RWPE2 (cell line): ENCODE results near the gene CAPN8.

Experiments used
- ATAC-seq: fragments of 200-7000 bp; cut with Tn5 transposase; 3 replicates; pipeline ENCODE4 v1.9.1; 2021; ENCODE audit warnings: low read depth
- DNase-seq: peaks from one replicate; pipeline ENCODE4 v3.0.0-alpha.2; 2020; ENCODE audit warnings: low spot score
- H3K27ac ChIP-seq: fragments of 450-650 bp; 2 replicates; pipeline ENCODE4 v1.5.1; 2017; ENCODE audit warnings: mild to moderate bottlenecking; ENCODE audit not compliant: poor library complexity, severe bottlenecking
- H3K27me3 ChIP-seq: fragments of 250-450 bp; sonication (Bioruptor Pico); 2 replicates; pipeline ENCODE4 v1.5.1; 2021; ENCODE audit warnings: mild to moderate bottlenecking, moderate library complexity; ENCODE audit not compliant: insufficient read depth, poor library complexity, severe bottlenecking
- H3K36me3 ChIP-seq: fragments of 250-450 bp; sonication (Bioruptor Pico); 2 replicates; pipeline ENCODE4 v1.5.1; 2020; ENCODE audit warnings: low read depth, mild to moderate bottlenecking, moderate library complexity
- H3K4me1 ChIP-seq: fragments of 250-450 bp; sonication (Bioruptor Pico); 2 replicates; pipeline ENCODE4 v1.5.1; 2021; ENCODE audit warnings: mild to moderate bottlenecking, moderate library complexity; ENCODE audit not compliant: insufficient read depth, poor library complexity, severe bottlenecking
- H3K4me3 ChIP-seq: fragments of 250-450 bp; sonication (Bioruptor Pico); 2 replicates; pipeline ENCODE4 v1.5.1; 2021; ENCODE audit warnings: mild to moderate bottlenecking, moderate library complexity; ENCODE audit not compliant: severe bottlenecking
- H3K9me3 ChIP-seq: fragments of 250-450 bp; sonication (Bioruptor Pico); 2 replicates; pipeline ENCODE4 v1.5.1; 2021; ENCODE audit warnings: mild to moderate bottlenecking, moderate library complexity; ENCODE audit not compliant: severe bottlenecking
- TF ChIP-seq, protein P1 (sequence below): fragments of 450-650 bp; IDR thresholded peaks from one replicate; pipeline ENCODE4 v1.5.1; 2017; ENCODE audit warnings: mild to moderate bottlenecking, moderate library complexity; ENCODE audit not compliant: poor library complexity, severe bottlenecking

The CAPN8 gene

GRCh38 chr1:223540485-223541106 is 124.9 kb downstream of the CAPN8 start:
- Histone ChIP-seq H3K4me1 (no peaks in the 10 kb centered on the region), H3K27me3 (no peaks in the 10 kb centered on the region), H3K27ac (no peak overlapping the region), H3K4me3 (no peak overlapping the region), H3K9me3 (no peaks in the 10 kb centered on the region), H3K36me3 (no peaks in the 10 kb centered on the region)
- DNase-seq (no peak), ATAC-seq (no peak)
- TF ChIP-seq, protein P1, sequence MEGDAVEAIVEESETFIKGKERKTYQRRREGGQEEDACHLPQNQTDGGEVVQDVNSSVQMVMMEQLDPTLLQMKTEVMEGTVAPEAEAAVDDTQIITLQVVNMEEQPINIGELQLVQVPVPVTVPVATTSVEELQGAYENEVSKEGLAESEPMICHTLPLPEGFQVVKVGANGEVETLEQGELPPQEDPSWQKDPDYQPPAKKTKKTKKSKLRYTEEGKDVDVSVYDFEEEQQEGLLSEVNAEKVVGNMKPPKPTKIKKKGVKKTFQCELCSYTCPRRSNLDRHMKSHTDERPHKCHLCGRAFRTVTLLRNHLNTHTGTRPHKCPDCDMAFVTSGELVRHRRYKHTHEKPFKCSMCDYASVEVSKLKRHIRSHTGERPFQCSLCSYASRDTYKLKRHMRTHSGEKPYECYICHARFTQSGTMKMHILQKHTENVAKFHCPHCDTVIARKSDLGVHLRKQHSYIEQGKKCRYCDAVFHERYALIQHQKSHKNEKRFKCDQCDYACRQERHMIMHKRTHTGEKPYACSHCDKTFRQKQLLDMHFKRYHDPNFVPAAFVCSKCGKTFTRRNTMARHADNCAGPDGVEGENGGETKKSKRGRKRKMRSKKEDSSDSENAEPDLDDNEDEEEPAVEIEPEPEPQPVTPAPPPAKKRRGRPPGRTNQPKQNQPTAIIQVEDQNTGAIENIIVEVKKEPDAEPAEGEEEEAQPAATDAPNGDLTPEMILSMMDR, result no peak

DNA sequence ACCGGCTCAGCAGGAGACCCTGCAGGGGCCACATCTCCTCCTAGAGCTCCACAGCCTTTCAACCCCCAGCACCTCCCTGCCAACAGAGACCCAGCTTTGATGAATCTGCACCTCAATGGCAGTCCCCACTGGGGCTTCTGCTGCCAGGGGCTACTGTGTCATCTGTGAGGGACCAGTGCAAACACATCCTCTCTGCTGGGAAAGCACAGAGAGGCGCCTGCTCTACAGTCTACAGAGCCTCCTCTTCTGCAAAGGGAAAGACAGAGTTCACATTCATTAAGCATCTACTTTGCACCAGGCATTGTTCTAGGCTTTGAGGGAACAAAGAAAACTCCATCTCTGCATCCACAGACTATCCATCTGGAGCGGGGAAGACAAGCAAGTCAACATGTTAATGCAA is 125.8 kb downstream of the CAPN8 start:
- DNase-seq (no peak), ATAC-seq (no peak)
- Histone ChIP-seq H3K4me3 (no peak overlapping the region), H3K4me1 (no peaks in the 10 kb centered on the region), H3K27me3 (no peaks in the 10 kb centered on the region), H3K9me3 (no peaks in the 10 kb centered on the region), H3K27ac (no peak overlapping the region), H3K36me3 (no peaks in the 10 kb centered on the region)
- TF ChIP-seq, protein P1, result no peak

DNA sequence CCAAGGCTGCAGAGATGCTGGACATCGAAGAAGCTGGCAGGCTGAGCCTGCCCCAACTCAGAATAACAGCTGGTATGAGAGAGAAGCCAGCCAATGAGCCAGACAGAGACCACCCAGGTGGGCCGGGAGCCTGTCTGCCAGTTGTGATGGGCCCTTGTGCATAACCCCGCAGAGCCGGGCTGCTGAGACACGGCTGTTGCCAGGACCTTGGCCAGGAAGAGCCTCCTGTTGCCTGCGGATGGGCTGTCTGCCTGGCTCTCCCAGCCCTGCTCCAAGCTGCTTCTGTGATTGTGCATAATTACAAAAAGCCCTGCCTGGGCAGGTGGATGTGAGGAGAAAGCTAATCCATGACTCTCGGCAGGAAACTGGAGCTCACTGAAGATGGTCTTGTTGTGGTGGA is 126.5 kb downstream of the CAPN8 start:
- Histone ChIP-seq H3K36me3 (no peaks in the 10 kb centered on the region), H3K9me3 (no peaks in the 10 kb centered on the region), H3K4me3 (no peak overlapping the region), H3K4me1 (no peaks in the 10 kb centered on the region), H3K27me3 (no peaks in the 10 kb centered on the region), H3K27ac (no peak overlapping the region)
- no peak for DNase-seq
- TF ChIP-seq, protein P1, result no peak
- ATAC-seq, result no peak

DNA sequence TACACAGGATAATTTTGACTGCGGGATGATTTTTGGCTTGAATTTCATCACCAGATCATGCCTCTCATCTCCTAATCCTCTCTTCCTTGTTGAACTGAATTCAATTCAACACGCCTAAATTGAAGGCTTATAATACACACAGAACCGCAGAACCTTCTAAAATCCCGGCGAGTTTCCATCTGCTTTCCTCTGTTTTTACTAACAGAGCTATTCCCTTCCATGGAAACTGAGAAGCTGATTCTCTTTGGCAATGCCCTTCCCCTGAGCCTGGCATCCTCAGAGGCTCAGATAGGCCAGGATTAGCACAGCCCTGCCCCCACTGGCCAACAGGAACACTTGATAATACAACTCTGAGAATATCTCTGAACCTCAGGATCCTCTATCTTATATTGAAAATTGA is 130.2 kb downstream of the CAPN8 start:
- H3K27ac ChIP-seq, result no peak overlapping the region
- H3K36me3 ChIP-seq, result no peaks in the 10 kb centered on the region
- no peaks in the 10 kb centered on the region for H3K27me3 ChIP-seq
- no peaks in the 10 kb centered on the region for H3K4me1 ChIP-seq
- DNase-seq (no peak), ATAC-seq (no peak)
- H3K9me3 ChIP-seq, result no peaks in the 10 kb centered on the region
- TF ChIP-seq, protein P1, result no peak
- no peak overlapping the region for H3K4me3 ChIP-seq

DNA sequence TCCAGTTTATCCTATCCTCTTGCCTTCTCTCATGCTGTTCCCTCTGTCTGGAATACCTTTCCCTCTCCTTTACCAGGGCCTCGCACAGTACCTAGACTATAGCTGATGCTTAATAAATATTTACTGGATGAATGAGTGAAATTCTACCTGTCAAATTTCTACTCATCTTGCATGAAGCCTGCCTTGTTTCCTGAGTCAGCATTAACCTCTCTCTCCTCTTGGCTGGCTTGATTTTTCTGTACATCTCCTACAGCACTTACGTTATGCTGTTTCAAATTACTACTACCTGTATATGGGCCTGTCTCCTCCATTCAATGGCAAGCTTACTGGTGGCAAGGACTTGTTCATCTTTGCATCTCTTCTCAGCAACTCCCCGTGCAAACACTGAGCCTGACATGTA is 130.8 kb downstream of the CAPN8 start:
- DNase-seq (no peak), ATAC-seq (no peak)
- TF ChIP-seq, protein P1, result no peak
- Histone ChIP-seq H3K4me3 (no peak overlapping the region), H3K27ac (no peak overlapping the region), H3K27me3 (no peaks in the 10 kb centered on the region), H3K4me1 (no peaks in the 10 kb centered on the region), H3K9me3 (no peaks in the 10 kb centered on the region), H3K36me3 (no peaks in the 10 kb centered on the region)
